SK-N-SH (cell line): ENCODE measurements around the gene ZNF354C.

Source experiments
- CHD2 ChIP-seq: fragments of 150-350 bp; IDR thresholded peaks from 2 replicates; pipeline ENCODE4 v1.6.1; 2018; ENCODE audit warnings: low read length; ENCODE audit not compliant: partially characterized antibody
- EZH2phosphoT487 ChIP-seq: fragments of 200-600 bp; sonication (generic); IDR thresholded peaks from 2 replicates; pipeline ENCODE4 v1.6.1; 2017; ENCODE audit warnings: low read depth, mixed run types, mild to moderate bottlenecking, antibody characterized with exemption, moderate library complexity, borderline replicate concordance
- FOXJ3 ChIP-seq: sonication (generic); formaldehyde crosslinking; IDR thresholded peaks from 2 replicates; pipeline ENCODE4 v1.5.1; 2020; ENCODE audit warnings: mild to moderate bottlenecking, missing genetic modification reagents
- YY1 ChIP-seq: IDR thresholded peaks from 2 replicates; pipeline ENCODE4 v1.4.0; 2012; ENCODE audit warnings: low read depth, mild to moderate bottlenecking
- TF ChIP-seq, protein P1 (sequence below): fragments of 200-600 bp; sonication (generic); IDR thresholded peaks from 2 replicates; pipeline ENCODE4 v1.6.1; 2017; ENCODE audit warnings: antibody characterized with exemption, mild to moderate bottlenecking, moderate library complexity

DNA sequence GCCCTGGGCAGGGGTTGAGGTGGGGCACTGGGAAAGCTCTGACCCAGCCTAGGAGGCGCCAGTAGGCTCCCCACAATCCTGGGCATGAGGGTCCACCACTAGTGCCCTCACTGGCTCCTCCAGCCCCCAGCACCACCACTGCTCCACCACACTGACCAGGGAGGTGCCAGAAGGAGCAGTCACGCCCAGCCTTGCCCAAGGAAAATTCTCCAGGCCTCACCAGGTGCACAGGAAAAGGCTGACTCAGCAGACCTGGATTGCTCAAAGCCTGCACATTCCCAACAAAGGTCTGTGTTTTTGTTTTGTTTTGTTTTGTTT lies 62.9 kb downstream of the ZNF354C start:
- TF ChIP-seq CHD2 = no peak
- TF ChIP-seq, protein P1, sequence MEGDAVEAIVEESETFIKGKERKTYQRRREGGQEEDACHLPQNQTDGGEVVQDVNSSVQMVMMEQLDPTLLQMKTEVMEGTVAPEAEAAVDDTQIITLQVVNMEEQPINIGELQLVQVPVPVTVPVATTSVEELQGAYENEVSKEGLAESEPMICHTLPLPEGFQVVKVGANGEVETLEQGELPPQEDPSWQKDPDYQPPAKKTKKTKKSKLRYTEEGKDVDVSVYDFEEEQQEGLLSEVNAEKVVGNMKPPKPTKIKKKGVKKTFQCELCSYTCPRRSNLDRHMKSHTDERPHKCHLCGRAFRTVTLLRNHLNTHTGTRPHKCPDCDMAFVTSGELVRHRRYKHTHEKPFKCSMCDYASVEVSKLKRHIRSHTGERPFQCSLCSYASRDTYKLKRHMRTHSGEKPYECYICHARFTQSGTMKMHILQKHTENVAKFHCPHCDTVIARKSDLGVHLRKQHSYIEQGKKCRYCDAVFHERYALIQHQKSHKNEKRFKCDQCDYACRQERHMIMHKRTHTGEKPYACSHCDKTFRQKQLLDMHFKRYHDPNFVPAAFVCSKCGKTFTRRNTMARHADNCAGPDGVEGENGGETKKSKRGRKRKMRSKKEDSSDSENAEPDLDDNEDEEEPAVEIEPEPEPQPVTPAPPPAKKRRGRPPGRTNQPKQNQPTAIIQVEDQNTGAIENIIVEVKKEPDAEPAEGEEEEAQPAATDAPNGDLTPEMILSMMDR = no peak
- TF ChIP-seq FOXJ3 = no peak
- TF ChIP-seq EZH2phosphoT487 = no peak
- TF ChIP-seq YY1 = no peak
